Suprapubic skin (tissue), 4 donors: Measurements from ENCODE around the gene CACNA2D3. TPM values are rescaled to one million over a fixed set of nuclear protein-coding genes. Genes with fewer than 3 reads are reported as not detected.

Source experiments
- DNase-seq, 2 donors: peaks; one replicate each; pipeline ENCODE4 v3.0.0-alpha.2; 2019; ENCODE audit warnings: low spot score in 2 of 2
- H3K27ac ChIP-seq: fragments of 200-600 bp; sonication (generic); one replicate; pipeline ENCODE4 v1.5.1; 2019
- H3K27me3 ChIP-seq: fragments of 200-600 bp; sonication (generic); one replicate; pipeline ENCODE4 v1.5.1; 2019
- H3K36me3 ChIP-seq: fragments of 200-600 bp; sonication (generic); one replicate; pipeline ENCODE4 v1.5.1; 2019
- H3K4me1 ChIP-seq: fragments of 200-600 bp; sonication (generic); one replicate; pipeline ENCODE4 v1.5.1; 2019
- H3K4me3 ChIP-seq: fragments of 200-600 bp; sonication (generic); one replicate; pipeline ENCODE4 v1.5.1; 2019; ENCODE audit warnings: mild to moderate bottlenecking
- H3K9me3 ChIP-seq: fragments of 200-600 bp; sonication (generic); one replicate; pipeline ENCODE4 v1.5.1; 2019
- CTCF ChIP-seq, 2 donors: fragments of 200-600 bp in 1 of 2; fragments of 450-650 bp in 1 of 2; sonication (generic) in 1 of 2; IDR thresholded peaks; one replicate each; pipeline ENCODE4 v1.5.1; 2016 to 2019; ENCODE audit warnings: antibody characterized with exemption in 2 of 2, mild to moderate bottlenecking in 1 of 2, moderate library complexity in 1 of 2
- EP300 ChIP-seq: sonication (generic); formaldehyde crosslinking; IDR thresholded peaks from one replicate; pipeline ENCODE4 v1.6.1; 2017; ENCODE audit warnings: antibody characterized with exemption
- POLR2A ChIP-seq, 2 donors: fragments of 450-650 bp; IDR thresholded peaks; one replicate each; pipeline ENCODE4 v1.6.1; 2017; ENCODE audit warnings: antibody characterized with exemption in 2 of 2, mild to moderate bottlenecking in 2 of 2, moderate library complexity in 2 of 2
- POLR2AphosphoS5 ChIP-seq, 3 donors: sonication (generic); formaldehyde crosslinking; IDR thresholded peaks; one replicate each; pipeline ENCODE4 v1.6.1; 2017; ENCODE audit warnings: antibody characterized with exemption in 3 of 3
- WGBS: methylation state at CpG from one replicate; pipeline ENCODE4 v1.1.5; 2018; 5-methylcytosine and 5-hydroxymethylcytosine counted together
- total RNA-seq, 4 donors: library from RNA; depleted of rRNA; stranded (reverse); fragments of >200 nt; gene quantifications; one replicate each; pipeline ENCODE4 v1.1.0, GENCODE V29; 2016

Gene CACNA2D3
- total RNA-seq, 4 donors from 2014 or later = 0.42 to 2.8 (median 0.95) TPM

DNA sequence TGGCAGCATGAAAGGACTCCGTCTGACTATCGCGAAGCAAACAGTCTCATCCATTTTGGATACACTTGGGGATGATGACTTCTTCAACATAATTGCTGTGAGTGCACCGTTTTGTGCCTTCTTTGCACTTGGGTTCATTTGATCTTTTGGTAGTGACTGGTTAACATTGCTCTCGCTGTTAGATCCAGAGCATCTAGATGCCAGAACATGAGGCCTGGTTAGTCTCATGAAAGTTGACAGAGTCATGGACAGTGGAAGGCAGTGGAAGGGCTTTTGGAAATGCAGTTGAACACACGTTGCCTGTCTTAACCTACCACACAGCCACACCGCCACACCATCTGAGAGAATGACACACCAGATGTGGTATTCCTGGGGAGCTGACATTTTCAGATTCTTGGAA lies 447.7 kb downstream of the CACNA2D3 start:
- H3K27ac ChIP-seq = no peak overlapping the region

DNA sequence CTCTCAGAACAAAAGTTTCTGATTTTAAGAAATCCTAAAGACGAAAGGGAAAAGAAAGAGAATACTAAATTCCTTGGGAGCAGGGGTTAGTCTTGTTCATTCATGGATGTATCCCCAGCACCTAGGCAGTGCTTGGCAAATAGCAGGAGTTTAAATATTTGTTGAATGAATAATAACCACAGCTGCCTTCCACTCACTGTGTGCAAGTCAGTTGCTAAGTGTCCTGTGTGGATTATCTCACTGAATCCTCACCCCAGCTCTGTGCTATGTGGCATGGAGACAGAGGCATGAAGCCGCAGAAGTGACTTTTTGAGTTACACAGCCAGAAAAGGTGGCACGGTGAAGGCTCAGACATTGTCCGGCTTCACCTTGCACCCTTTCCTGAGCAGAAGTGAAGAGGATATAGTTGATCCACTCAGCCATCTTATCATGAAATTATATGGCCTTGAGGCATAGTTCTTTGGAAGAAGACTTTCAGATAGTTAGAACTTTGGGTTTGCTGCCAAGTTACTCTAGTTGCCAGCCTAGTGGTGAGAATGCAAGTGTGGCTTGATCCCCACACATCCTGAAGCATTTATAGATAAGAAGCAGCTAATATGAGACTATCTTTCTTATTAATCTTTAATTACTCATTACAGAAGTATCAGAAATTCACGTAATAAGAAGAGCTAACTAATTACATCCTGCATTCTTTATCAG lies 450.0 kb downstream of the CACNA2D3 start:
- H3K9me3 ChIP-seq = no peaks in the 10 kb centered on the region
- WGBS = 91% methylated on average over 5 of the region's 5 CpGs
- no peaks in the 10 kb centered on the region for H3K27me3 ChIP-seq
- no peak overlapping the region for H3K4me3 ChIP-seq
- DNase-seq = no peak
- TF ChIP-seq CTCF (IDR thresholded peaks at IDR 0.05) = no peak
- no peak for TF ChIP-seq POLR2AphosphoS5 (IDR thresholded peaks at IDR 0.05)
- TF ChIP-seq POLR2A (IDR thresholded peaks at IDR 0.05) = no peak
- TF ChIP-seq EP300 = no peak
- H3K36me3 ChIP-seq = no peaks in the 10 kb centered on the region
- no peaks in the 10 kb centered on the region for H3K4me1 ChIP-seq
- H3K27ac ChIP-seq = no peak overlapping the region

More for the DNA sequence above, 447.7 kb downstream of the CACNA2D3 start:
- no peak for DNase-seq
- TF ChIP-seq POLR2A (IDR thresholded peaks at IDR 0.05) (no peak), EP300 (no peak), POLR2AphosphoS5 (IDR thresholded peaks at IDR 0.05) (no peak), CTCF (IDR thresholded peaks at IDR 0.05) (no peak)
- Histone ChIP-seq H3K36me3 (no peaks in the 10 kb centered on the region), H3K4me3 (no peak overlapping the region), H3K9me3 (no peaks in the 10 kb centered on the region), H3K4me1 (no peaks in the 10 kb centered on the region), H3K27me3 (no peaks in the 10 kb centered on the region)
- 90% methylated on average over 7 of the region's 7 CpGs for WGBS

GRCh38 chr3:54573858-54574257 lies 451.5 kb downstream of the CACNA2D3 start:
- Histone ChIP-seq H3K9me3 (no peaks in the 10 kb centered on the region), H3K36me3 (no peaks in the 10 kb centered on the region), H3K4me3 (no peak overlapping the region), H3K4me1 (no peaks in the 10 kb centered on the region), H3K27ac (no peak overlapping the region), H3K27me3 (no peaks in the 10 kb centered on the region)
- WGBS = 83% methylated on average over 8 of the region's 8 CpGs
- no peak for TF ChIP-seq EP300
- no peak for TF ChIP-seq POLR2A (IDR thresholded peaks at IDR 0.05)
- TF ChIP-seq POLR2AphosphoS5 (IDR thresholded peaks at IDR 0.05) = no peak
- TF ChIP-seq CTCF (IDR thresholded peaks at IDR 0.05) = no peak
- DNase-seq = no peak

DNA sequence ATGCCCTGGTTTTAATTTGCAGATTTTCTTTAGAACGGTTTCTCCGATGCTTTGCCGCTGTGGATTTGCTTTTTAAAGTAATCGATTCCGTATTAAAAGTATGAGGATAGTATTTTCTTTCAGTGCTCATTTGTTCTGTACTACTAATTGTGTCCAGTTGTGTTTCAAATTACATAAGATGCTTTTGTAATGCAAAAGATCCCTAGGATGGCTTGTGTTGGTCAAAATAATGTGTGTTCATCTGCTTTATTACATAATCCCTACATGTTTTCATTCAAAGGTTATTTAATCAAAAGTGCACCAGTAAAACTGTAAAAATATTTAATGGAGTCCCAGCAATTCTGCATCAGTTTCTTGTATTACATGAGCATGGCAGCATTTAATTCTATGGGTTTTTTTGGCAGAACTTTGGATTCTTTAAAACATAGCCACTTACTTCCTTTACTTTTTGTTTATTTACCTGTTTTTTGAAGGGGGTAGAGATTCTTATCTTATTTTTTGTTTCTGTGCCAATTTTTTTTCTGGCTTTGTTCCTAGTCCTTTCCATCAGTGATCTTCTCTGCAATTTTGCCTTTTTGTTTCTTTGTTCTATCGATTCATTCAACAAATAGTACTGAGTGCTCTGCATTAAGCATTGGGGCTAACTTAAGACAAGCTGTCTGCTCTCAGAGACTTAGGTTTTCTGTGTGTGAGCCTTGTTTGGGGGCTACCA lies 452.7 kb downstream of the CACNA2D3 start:
- DNase-seq = no peak
- Histone ChIP-seq H3K4me3 (no peak overlapping the region), H3K36me3 (no peaks in the 10 kb centered on the region), H3K27me3 (no peaks in the 10 kb centered on the region), H3K27ac (no peak overlapping the region), H3K4me1 (no peaks in the 10 kb centered on the region), H3K9me3 (no peaks in the 10 kb centered on the region)
- WGBS = 66% methylated on average over 6 of the region's 6 CpGs
- TF ChIP-seq EP300 (no peak), POLR2A (IDR thresholded peaks at IDR 0.05) (no peak), CTCF (IDR thresholded peaks at IDR 0.05) (no peak), POLR2AphosphoS5 (IDR thresholded peaks at IDR 0.05) (no peak)

DNA sequence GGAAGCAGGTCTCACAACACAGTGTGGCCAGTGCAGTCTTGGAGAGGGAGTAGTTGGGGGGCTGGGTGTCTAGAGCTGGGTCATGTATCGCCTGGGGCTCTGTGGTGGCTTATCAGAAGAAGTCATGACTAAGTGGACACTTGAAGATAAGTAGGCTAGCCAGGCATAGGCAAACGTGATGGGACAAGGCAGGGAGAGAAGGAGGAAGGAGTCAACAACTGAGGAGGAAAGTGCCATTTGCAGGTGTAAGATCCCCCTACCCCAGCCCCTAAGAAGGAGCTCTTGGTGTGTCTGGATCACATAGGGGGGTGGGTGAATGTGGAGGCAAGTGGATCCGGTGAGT lies 453.2 kb downstream of the CACNA2D3 start:
- no peaks in the 10 kb centered on the region for H3K9me3 ChIP-seq
- 68% methylated on average over 3 of the region's 3 CpGs for WGBS
- TF ChIP-seq CTCF (IDR thresholded peaks at IDR 0.05) (no peak), POLR2AphosphoS5 (IDR thresholded peaks at IDR 0.05) (no peak), EP300 (no peak), POLR2A (IDR thresholded peaks at IDR 0.05) (no peak)
- H3K4me1 ChIP-seq = no peaks in the 10 kb centered on the region
- H3K4me3 ChIP-seq = no peak overlapping the region
- no peak overlapping the region for H3K27ac ChIP-seq
- DNase-seq = no peak
- H3K27me3 ChIP-seq = no peaks in the 10 kb centered on the region
- no peaks in the 10 kb centered on the region for H3K36me3 ChIP-seq
